SK-MEL-5 (cell line): ENCODE data around the gene KMT2D. TPM values are rescaled to one million over a fixed set of nuclear protein-coding genes. Genes with fewer than 3 reads are reported as not detected.

Experiments used
- DNase-seq: peaks from one replicate; pipeline ENCODE4 v3.0.0-alpha.2; 2016; ENCODE audit warnings: low read depth, low spot score
- in situ Hi-C: cut with HindIII; loops from 2 replicates; pipeline ENCODE4 v1.10.0; 2016; ENCODE audit warnings: low sequenced_read_pairs, high pct_unique_total_duplicates, low pct_unique_long_range_greater_than_20kb
- total RNA-seq: library from RNA; depleted of rRNA; stranded (reverse); fragments of >200 nt; shearing (Covaris generic); gene quantifications from 2 replicates; pipeline ENCODE4 v1.2.3, GENCODE V29; 2014

The KMT2D gene
- total RNA-seq, 1 experiment from 2014 or later: 16.1 TPM

GRCh38 chr12:49058366-49059044 is 2.1 kb downstream of the KMT2D start:
- no peak for DNase-seq
- in situ Hi-C loops: no loop called here

DNA sequence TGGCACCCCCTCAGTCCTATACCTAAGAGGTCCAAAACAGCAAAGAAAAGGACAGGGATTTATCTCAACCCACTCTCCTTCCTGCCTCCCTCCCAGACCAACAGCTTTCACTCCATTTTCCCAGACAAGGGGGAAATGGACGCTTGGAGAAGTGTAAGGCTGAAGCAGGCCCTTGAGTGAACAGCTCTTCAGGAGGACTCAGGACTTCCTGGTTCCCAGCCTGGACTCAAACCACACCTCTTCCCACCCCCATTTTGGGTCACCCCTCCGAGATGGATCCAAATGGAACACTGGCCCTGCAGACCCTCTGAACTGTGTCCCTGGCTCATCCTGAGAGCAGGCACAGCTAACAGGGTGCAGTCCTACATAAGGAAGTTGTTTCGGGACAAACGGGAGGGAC is 2.7 kb downstream of the KMT2D start:
- in situ Hi-C loops: no loop called here
- no peak for DNase-seq

DNA sequence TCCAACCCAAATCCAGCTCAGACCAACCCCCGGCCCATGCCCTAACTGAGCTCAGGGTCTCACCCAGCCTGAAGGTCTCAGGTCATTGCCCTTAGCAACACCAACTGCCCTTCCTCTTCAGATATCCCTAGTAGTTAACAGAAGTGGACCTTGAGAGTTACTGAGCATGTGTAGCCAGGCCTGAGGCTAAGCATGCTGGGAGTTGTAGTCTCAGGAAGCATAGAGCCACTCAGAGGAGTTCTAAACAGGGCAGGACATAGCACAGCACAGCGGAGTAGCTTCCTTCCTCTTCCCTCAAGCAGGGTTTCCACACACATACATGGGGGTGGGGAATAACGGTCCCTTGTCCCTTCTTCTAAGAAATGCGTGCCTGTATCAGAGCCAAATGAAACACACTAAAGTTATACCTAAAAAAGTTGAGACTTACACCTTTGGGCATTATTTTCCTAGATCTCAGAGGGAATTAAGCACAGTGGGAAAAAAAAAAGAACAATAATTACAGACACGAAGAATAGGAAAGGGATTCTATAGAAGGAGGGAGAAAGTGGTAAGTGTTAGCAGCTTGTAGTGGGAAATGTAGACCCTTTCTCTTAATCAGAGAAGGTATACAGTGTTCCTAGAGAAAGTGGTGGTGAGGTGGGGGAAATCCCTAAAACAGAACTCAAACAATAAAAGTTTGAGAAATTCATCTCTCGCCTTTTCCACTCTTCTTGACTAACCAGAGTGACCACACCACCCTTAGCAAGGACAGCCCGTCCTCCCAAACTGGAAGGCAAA is 4.4 kb downstream of the KMT2D start:
- in situ Hi-C loops: no loop called here
- DNase-seq: peak; percentile 94

GRCh38 chr12:49055092-49055491 is 5.5 kb downstream of the KMT2D start:
- DNase-seq: no peak
- in situ Hi-C loops: no loop called here

- in situ Hi-C loops: no loop called here
- no peak for DNase-seq
Observed at GRCh38 chr12:49054524-49054923, 6.1 kb downstream of the KMT2D start.

DNA sequence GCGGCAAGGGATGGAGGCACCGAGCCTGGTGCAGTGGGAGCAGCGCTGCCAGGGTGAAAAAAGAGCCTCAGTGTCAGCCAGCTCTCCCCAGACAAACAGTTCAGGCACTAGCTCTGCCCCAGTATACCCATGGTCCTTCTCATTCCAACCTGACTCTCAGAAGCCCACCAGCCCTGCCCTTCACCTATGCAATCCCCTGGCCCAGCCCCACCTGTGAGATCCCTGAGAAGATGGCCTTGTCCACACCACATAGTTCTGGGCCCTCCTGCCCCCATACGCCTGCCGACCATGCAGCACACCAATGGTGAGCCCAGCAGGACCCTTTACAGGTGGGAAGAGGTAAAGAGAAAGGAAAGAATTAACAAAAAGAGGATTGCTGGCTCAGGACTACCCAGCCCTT is 6.5 kb downstream of the KMT2D start:
- DNase-seq: no peak
- in situ Hi-C loops: no loop called here

GRCh38 chr12:49052451-49053208 is 8.0 kb downstream of the KMT2D start:
- in situ Hi-C loops: no loop called here
- no peak for DNase-seq

DNA sequence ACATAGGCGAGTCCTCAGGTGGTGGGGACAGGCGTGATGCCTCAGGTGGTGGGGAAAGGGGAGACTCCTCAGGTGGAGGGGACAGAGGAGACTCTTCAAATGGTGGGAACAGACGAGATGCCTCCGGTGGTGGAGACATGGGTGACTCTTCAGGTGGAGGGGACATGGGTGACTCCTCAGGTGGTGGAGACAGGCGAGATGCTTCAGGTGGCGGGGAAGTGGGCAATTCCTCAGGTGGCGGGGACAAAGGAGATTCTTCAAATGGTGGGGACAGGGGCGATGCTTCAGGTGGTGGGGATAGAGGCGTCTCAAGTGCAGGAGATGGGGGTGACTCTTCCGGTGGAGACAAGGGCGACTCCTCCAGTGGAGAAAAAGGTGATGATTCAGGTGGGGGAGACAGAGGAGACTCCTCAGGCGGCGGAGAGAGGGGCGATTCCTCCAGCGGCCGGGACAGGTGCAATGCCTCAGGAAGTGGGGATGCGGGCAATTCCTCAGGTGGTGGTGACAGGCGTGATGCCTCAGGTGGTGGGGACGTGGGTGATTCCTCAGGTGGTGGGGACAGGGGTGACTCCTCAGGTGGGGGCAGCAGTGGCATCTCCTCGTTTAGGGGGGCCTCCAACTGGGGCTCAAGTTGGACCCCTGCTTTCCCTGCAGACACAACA is 8.7 kb downstream of the KMT2D start:
- in situ Hi-C loops: no loop called here
- DNase-seq: no peak

GRCh38 chr12:49051373-49051764 is 9.2 kb downstream of the KMT2D start:
- no peak for DNase-seq
- in situ Hi-C loops: no loop called here

DNA sequence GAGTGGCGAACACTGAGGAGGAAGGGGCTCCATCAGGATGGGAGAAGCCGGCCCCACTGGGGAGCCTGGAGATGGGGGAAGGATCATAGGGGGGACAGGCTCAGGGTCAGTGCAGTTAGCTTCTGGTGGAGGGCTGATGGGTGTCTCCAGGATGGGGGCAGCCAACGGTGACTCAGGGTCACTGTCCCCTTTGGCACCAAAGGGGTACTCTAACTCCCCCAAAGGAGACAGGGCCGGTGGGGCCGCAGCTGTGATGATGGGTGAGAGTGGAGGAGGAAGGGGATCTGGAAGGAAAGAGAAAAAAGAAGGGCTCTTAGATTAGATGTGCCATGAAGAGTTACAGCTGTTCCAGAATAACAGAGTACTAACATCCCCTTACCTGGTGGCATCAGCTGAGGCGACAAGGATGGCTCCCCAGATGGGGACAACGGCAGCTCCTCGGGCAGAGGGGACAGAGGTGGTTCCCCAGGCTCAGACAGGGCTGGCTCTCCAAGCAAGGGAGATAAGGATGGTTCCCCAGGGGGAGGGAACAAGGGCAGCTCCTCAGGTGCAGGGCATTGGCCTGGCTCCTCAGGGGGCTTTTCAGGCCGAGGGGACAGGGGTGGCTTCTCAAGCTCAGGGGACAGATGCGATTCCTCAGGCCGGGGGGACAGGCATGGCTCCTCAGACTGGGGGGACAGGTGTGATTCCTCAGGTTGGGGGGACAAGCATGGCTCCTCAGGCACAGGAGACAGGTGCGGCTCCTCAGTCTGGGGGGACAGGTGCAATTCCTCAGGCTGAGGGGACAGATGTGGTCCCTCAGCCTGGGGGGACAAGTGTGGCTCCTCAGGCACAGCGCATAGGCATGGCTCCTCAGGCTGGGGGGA is 9.9 kb downstream of the KMT2D start:
- in situ Hi-C loops: no loop called here
- DNase-seq: no peak

DNA sequence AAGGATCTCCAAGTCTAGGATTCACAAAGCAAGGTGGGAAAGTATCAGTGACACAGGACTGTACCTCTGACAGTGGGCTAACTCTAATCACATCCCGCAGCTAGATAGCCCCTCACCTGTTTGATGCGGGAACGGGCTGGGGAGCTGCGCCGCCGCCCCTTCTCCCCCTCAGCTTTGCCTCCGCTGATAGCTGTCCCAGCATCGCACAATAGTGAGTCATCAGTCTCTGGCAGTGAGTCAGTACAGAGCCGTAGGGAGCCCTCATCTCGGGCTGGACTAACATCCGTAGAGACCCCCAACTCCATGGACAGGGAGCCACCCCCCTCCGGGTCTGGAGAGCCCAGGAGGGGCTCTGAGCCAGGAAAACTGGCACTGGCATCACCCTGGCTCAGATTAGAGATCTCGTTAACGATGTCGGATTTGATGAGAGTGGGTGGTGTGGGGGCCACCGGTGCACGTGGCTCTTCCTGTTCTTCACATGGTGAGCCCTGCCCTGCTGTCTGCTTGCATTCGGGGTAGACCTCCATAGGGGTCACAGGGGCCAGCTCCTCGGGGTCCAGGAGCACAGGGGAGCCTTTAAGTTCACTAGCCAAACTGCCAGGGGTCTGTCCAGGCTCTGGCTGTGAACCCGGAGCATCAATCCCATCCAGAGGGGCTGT is 10.9 kb downstream of the KMT2D start:
- no peak for DNase-seq

DNA sequence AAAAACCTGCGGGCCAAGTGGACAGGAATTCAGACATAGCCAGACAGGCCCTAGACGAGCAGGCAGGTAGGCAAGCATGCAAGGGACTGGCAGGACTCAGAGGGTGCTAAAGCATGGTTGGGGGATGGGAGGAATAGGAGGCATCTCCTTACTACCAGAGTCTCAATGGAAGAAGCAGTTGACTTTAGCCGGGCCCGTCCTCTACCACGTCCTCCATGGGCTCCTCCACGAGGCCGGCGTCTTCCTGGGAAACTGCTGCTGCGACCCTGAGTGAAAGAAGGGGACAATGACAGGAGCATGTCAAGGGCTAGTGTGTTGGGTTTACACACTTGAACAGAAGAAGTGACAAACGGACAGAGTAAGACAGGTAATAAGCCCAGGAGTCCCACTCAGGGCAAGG is 11.6 kb downstream of the KMT2D start:
- in situ Hi-C loops: no loop called here
- DNase-seq: no peak

More for the DNA sequence above, 10.9 kb downstream of the KMT2D start:
- in situ Hi-C loops: no loop called here

- in situ Hi-C loops: no loop called here
- DNase-seq: no peak
Observed at GRCh38 chr12:49046129-49046895, 14.3 kb downstream of the KMT2D start.

GRCh38 chr12:49044660-49045059 is 15.9 kb downstream of the KMT2D start:
- no peak for DNase-seq
- in situ Hi-C loops: no loop called here

DNA sequence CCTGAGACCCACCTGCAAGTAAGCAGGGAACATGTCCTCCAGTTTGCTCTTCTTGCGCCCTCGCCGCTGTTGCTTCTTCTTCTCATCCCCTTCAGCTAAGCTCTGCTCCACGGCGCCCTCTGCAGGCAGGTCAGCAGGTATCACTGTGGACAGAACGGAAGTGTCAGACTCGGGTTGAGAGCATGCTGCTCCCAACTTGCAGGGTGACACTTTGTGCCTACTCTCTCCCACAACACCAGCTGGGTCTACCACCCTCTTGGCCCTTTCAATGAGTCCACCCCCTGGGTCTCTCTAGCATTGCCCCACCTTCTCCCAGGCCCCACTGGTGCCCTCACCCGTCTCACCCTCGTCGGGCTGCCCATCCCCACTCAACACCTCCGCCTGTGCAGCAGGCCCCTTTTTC is 16.7 kb downstream of the KMT2D start:
- in situ Hi-C loops: no loop called here
- DNase-seq: peak; percentile 82

GRCh38 chr12:49043241-49043640 is 17.4 kb downstream of the KMT2D start:
- in situ Hi-C loops: no loop called here
- DNase-seq: no peak
